HCT116 (cell line): ENCODE data around the gene MKI67. TPM values are rescaled to one million over a fixed set of nuclear protein-coding genes. Genes with fewer than 3 reads are reported as not detected.
A peak's percentile ranks its signal among the peaks of the same experiment; 100 is the strongest.

Experiments
- ATAC-seq: fragments of 200-7000 bp; cut with Tn5 transposase; 2 replicates; pipeline ENCODE4 v1.9.1; 2020; ENCODE audit warnings: mild to moderate bottlenecking, moderate library complexity
- BruUV-seq: library from RNA; stranded (reverse); fragments of 400-500 nt; replicated peaks from 2 replicates; lab custom pipeline; 2021; lab: Mats Ljungman, UMichigan
- CTCF ChIA-PET: fragments of 300-600 bp; sonication (Branson Sonifier 250); formaldehyde crosslinking; loops from one replicate; lab custom pipeline; 2021; ENCODE audit warnings: antibody characterized with exemption; lab: Charles Lee
- POLR2A ChIA-PET: fragments of 300-600, 350-600 bp; sonication (Branson Sonifier 250); formaldehyde crosslinking; loops from one replicate; lab custom pipeline; 2021; ENCODE audit warnings: antibody characterized with exemption; lab: Charles Lee
- RAD21 ChIA-PET, 2 experiments: fragments of 300-600 bp; sonication (Branson Sonifier 250); formaldehyde crosslinking; loops; one replicate each; lab custom pipeline; 2023; ENCODE audit warnings: low total read pairs in 2 of 2; ENCODE audit not compliant: uncharacterized antibody in 2 of 2, unreplicated experiment in 2 of 2, low non-redundant PET in 1 of 2; lab: Charles Lee
- DNase-seq: peaks from one replicate; pipeline ENCODE4 v3.0.0-alpha.2; 2010; ENCODE audit warnings: low read depth, low spot score
- H2AFZ ChIP-seq: fragments of 200-600 bp; shearing (Covaris generic), sonication (generic); 2 replicates; pipeline ENCODE4 v1.6.1; 2017; ENCODE audit warnings: low read depth, mixed run types, mixed read lengths, antibody characterized with exemption, low read length; ENCODE audit not compliant: poor library complexity, severe bottlenecking
- H3K27ac ChIP-seq: 2 replicates; pipeline ENCODE4 v1.5.1; 2012; ENCODE audit warnings: low read depth, low read length
- H3K27me3 ChIP-seq: fragments of 200-600 bp; sonication (generic); 2 replicates; pipeline ENCODE4 v1.6.1; 2016; ENCODE audit warnings: mixed run types, low read length, mixed read lengths; ENCODE audit not compliant: insufficient read depth
- H3K36me3 ChIP-seq, 2 experiments: fragments of 200-500 bp in 1 of 2; fragments of 200-600 bp in 1 of 2; sonication (Bioruptor generic) in 1 of 2; sonication (generic) in 1 of 2; 2 replicates each; pipeline versions ENCODE4 v1.5.1 to v1.6.1; 2014 to 2016; ENCODE audit warnings: low read length in 2 of 2, inconsistent platforms in 1 of 2, mixed read lengths in 1 of 2, mixed run types in 1 of 2; ENCODE audit not compliant: insufficient read depth in 2 of 2, control insufficient read depth in 1 of 2
- H3K4me1 ChIP-seq, 2 experiments: fragments of 200-600 bp in 1 of 2; sonication (generic) in 1 of 2; 2 replicates each; pipeline versions ENCODE4 v1.5.1 to v1.6.1; 2012 to 2017; ENCODE audit warnings: low read length in 2 of 2, inconsistent platforms in 1 of 2, mild to moderate bottlenecking in 1 of 2, mixed read lengths in 1 of 2, mixed run types in 1 of 2, moderate library complexity in 1 of 2; ENCODE audit not compliant: insufficient read depth in 2 of 2, control insufficient read depth in 1 of 2
- H3K4me2 ChIP-seq: fragments of 200-600 bp; sonication (generic); 2 replicates; pipeline ENCODE4 v1.6.1; 2017; ENCODE audit warnings: mixed run types, low read length, mixed read lengths
- H3K4me3 ChIP-seq, 2 experiments: fragments of 200-600 bp in 1 of 2; sonication (generic) in 1 of 2; replicated peaks in 1 of 2; 2 replicates each; pipeline ENCODE4 v1.5.1; 2011 to 2016; ENCODE audit warnings: low read length in 2 of 2, control low read depth in 1 of 2, low read depth in 1 of 2, mild to moderate bottlenecking in 1 of 2, mixed read lengths in 1 of 2, mixed run types in 1 of 2
- H3K79me2 ChIP-seq: fragments of 200-600 bp; sonication (generic); 2 replicates; pipeline ENCODE4 v1.6.1; 2017; ENCODE audit warnings: mild to moderate bottlenecking, mixed run types, low read length, moderate library complexity, mixed read lengths; ENCODE audit not compliant: insufficient read depth
- H3K9ac ChIP-seq: fragments of 200-600 bp; sonication (generic); 2 replicates; pipeline ENCODE4 v1.6.1; 2016; ENCODE audit warnings: low read length, mixed read lengths
- H3K9me2 ChIP-seq: fragments of 200-600 bp; sonication (generic), shearing (Covaris generic); 2 replicates; pipeline ENCODE4 v1.6.1; 2017; ENCODE audit warnings: mixed run types, mild to moderate bottlenecking, moderate library complexity; ENCODE audit not compliant: insufficient read depth
- H3K9me3 ChIP-seq, 2 experiments: fragments of 200-500 bp in 1 of 2; fragments of 200-600 bp in 1 of 2; sonication (Bioruptor generic) in 1 of 2; sonication (generic) in 1 of 2; 2 replicates each; pipeline ENCODE4 v1.6.1; 2014 to 2017; ENCODE audit warnings: low read length in 2 of 2, mixed read lengths in 2 of 2, inconsistent platforms in 1 of 2, low read depth in 1 of 2, mild to moderate bottlenecking in 1 of 2, mixed run types in 1 of 2, moderate library complexity in 1 of 2; ENCODE audit not compliant: control insufficient read depth in 1 of 2, insufficient read depth in 1 of 2
- H4K20me1 ChIP-seq: fragments of 200-600 bp; sonication (generic), shearing (Covaris generic); 2 replicates; pipeline ENCODE4 v1.6.1; 2017; ENCODE audit warnings: mixed run types, mild to moderate bottlenecking, moderate library complexity; ENCODE audit not compliant: insufficient read depth
- CBX3 ChIP-seq: IDR thresholded peaks from 2 replicates; pipeline ENCODE4 v1.6.1; 2012; ENCODE audit warnings: low read depth
- CEBPB ChIP-seq: IDR thresholded peaks from 2 replicates; pipeline ENCODE4 v1.6.1; 2012; ENCODE audit warnings: low read depth
- EGR1 ChIP-seq: IDR thresholded peaks from 2 replicates; pipeline ENCODE4 v1.6.1; 2012; ENCODE audit warnings: low read depth
- ELF1 ChIP-seq: IDR thresholded peaks from 2 replicates; pipeline ENCODE4 v1.6.1; 2012; ENCODE audit warnings: low read depth, borderline replicate concordance
- POLR2AphosphoS5 ChIP-seq: IDR thresholded peaks from 2 replicates; pipeline ENCODE4 v1.6.1; 2011; ENCODE audit warnings: mild to moderate bottlenecking, low read depth, low read length, moderate library complexity
- RAD21 ChIP-seq: IDR thresholded peaks from 2 replicates; pipeline ENCODE4 v1.6.1; 2012; ENCODE audit warnings: low read depth, mild to moderate bottlenecking
- SRF ChIP-seq: IDR thresholded peaks from 2 replicates; pipeline ENCODE4 v1.6.1; 2012; ENCODE audit warnings: low read depth
- TCF7L2 ChIP-seq: IDR thresholded peaks from 2 replicates; pipeline ENCODE4 v1.7.0; 2011; ENCODE audit warnings: borderline replicate concordance, inconsistent platforms; ENCODE audit not compliant: insufficient read depth, insufficient read length; ENCODE audit errors: extremely low read depth
- ZFX ChIP-seq: fragments of 450-650 bp; IDR thresholded peaks from 2 replicates; pipeline ENCODE4 v1.6.1; 2017
- ZNF274 ChIP-seq: fragments of 200-500 bp; sonication (Bioruptor generic); IDR thresholded peaks from 2 replicates; pipeline ENCODE4 v1.6.1; 2014; ENCODE audit warnings: mild to moderate bottlenecking, low read depth, low read length, inconsistent platforms
- intact Hi-C: fragments of 100-400 bp; cut with micrococcal nuclease; formaldehyde crosslinking; loops from 2 replicates; pipeline ENCODE4 v1.10.0; 2022
- total RNA-seq: library from RNA; stranded (reverse); gene quantifications from one replicate; pipeline ENCODE4 v1.2.1, GENCODE V29; 2021; ENCODE audit not compliant: unreplicated experiment
- TF ChIP-seq, protein P1 (sequence below): IDR thresholded peaks from 2 replicates; pipeline ENCODE4 v1.6.1; 2011; ENCODE audit warnings: mild to moderate bottlenecking, low read length, moderate library complexity; ENCODE audit not compliant: insufficient replicate concordance; ENCODE audit errors: extremely low read depth
- TF ChIP-seq, protein P2 (sequence below): IDR thresholded peaks from 2 replicates; pipeline ENCODE4 v1.6.1; 2012

The MKI67 gene
- total RNA-seq, 1 experiment from 2014 or later = 202 TPM

DNA sequence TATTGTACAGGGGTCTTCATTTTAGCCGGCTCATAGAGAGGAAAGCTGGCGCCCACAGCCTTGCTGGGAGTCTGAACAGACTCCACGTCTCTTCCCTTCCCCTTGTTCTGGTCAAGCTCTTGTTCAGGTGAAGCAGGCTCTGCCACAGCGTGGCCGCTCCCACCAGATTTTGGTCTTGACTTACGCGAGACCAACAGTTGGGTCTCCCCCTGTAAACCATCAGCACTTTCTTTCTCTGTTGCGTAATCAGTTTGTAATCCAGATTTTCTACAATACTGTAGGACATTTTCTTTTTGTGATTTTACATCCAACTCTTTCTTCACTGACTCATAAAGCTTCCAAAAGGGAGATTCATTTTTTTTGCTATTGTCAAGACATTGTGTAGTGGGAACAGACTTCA, 10.9 kb downstream of the MKI67 start:
- Histone ChIP-seq H3K36me3 (peaks cover 87 to 96% of the 10 kb centered on the region in 2 experiments), H3K9me2 (no peaks in the 10 kb centered on the region), H3K9me3 (no peaks in the 10 kb centered on the region), H3K27ac (no peak overlapping the region), H3K4me1 (no peaks in the 10 kb centered on the region), H4K20me1 (peaks cover 15% of the 10 kb centered on the region; the same call in 1 of the 2 replicates), H3K4me2 (no peak overlapping the region), H2AFZ (no peak overlapping the region), H3K27me3 (no peaks in the 10 kb centered on the region), H3K4me3 (no peak overlapping the region), H3K9ac (no peak overlapping the region), H3K79me2 (peaks cover 99% of the 10 kb centered on the region)
- ChIA-PET CTCF (interaction anchor here (0.8 kb wide), 1 partner anchor 46 kb away, joined by 3 read pairs; no protein-coding TSS in a partner anchor), RAD21 (no interaction called here), POLR2A (no interaction called here)
- intact Hi-C loops = no loop called here
- TSS peak; percentile 32 for BruUV-seq
- no peak for ATAC-seq
- TF ChIP-seq POLR2AphosphoS5 (no peak), CEBPB (0 out of 2 replicates have a peak, but pooled peaks have one; percentile 18)
- TF ChIP-seq, protein P1, sequence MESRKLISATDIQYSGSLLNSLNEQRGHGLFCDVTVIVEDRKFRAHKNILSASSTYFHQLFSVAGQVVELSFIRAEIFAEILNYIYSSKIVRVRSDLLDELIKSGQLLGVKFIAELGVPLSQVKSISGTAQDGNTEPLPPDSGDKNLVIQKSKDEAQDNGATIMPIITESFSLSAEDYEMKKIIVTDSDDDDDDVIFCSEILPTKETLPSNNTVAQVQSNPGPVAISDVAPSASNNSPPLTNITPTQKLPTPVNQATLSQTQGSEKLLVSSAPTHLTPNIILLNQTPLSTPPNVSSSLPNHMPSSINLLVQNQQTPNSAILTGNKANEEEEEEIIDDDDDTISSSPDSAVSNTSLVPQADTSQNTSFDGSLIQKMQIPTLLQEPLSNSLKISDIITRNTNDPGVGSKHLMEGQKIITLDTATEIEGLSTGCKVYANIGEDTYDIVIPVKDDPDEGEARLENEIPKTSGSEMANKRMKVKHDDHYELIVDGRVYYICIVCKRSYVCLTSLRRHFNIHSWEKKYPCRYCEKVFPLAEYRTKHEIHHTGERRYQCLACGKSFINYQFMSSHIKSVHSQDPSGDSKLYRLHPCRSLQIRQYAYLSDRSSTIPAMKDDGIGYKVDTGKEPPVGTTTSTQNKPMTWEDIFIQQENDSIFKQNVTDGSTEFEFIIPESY = no peak
- no peak for DNase-seq

DNA sequence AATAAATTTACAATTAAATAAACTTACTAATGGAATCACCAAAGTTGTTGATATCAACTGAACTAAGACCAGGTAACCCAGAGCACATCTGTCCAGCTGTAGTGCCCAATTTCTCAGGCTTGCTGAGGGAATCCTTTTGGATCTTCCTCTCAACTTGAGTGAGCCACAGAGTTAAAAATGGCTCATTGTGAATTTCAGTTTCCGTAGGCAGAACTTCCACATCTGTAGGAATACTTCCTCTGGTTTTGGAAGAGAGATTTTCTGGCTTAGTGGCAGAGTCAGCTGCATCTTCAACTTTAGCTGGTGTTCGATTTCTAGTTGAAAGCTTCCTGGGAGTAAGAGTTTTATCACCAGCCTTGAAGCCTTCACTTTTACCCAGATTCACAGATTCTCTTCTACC, 11.3 kb downstream of the MKI67 start:
- Histone ChIP-seq H3K36me3 (peaks cover 91 to 96% of the 10 kb centered on the region in 2 experiments), H3K4me3 (no peak overlapping the region), H2AFZ (no peak overlapping the region)
- TF ChIP-seq ZNF274 = no peak
- TF ChIP-seq, protein P1 = no peak
- TF ChIP-seq ELF1 = no peak
- no peak for TF ChIP-seq CBX3
- no peak for TF ChIP-seq SRF
- TF ChIP-seq EGR1 = no peak
- TF ChIP-seq, protein P2, sequence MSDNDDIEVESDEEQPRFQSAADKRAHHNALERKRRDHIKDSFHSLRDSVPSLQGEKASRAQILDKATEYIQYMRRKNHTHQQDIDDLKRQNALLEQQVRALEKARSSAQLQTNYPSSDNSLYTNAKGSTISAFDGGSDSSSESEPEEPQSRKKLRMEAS = no peak
- no peak for TF ChIP-seq ZFX
- no peak for TF ChIP-seq RAD21
- no peak for TF ChIP-seq TCF7L2
- no peak for TF ChIP-seq POLR2AphosphoS5

More for the DNA sequence above, 11.3 kb downstream of the MKI67 start:
- no peak overlapping the region for H3K9ac ChIP-seq
- CTCF ChIA-PET = no interaction called here
- BruUV-seq = no TSS peak
- no peaks in the 10 kb centered on the region for H3K4me1 ChIP-seq
- intact Hi-C loops = no loop called here
- DNase-seq (no peak), ATAC-seq (no peak)
- no peak overlapping the region for H3K4me2 ChIP-seq
- no peaks in the 10 kb centered on the region for H3K9me3 ChIP-seq
- no peaks in the 10 kb centered on the region for H3K9me2 ChIP-seq
- H3K79me2 ChIP-seq = peaks cover 99% of the 10 kb centered on the region
- no peaks in the 10 kb centered on the region for H3K27me3 ChIP-seq
- peaks cover 13% of the 10 kb centered on the region; the same call in 1 of the 2 replicates for H4K20me1 ChIP-seq
- no peak overlapping the region for H3K27ac ChIP-seq
- POLR2A ChIA-PET = no interaction called here
- RAD21 ChIA-PET = no interaction called here
